Astrocyte of the hippocampus (primary cell): ENCODE results near the gene SPAG9.

Source experiments
- DNase-seq: peaks from one replicate; pipeline ENCODE4 v3.0.0; 2011; ENCODE audit warnings: low read depth, low spot score

Gene SPAG9

DNA sequence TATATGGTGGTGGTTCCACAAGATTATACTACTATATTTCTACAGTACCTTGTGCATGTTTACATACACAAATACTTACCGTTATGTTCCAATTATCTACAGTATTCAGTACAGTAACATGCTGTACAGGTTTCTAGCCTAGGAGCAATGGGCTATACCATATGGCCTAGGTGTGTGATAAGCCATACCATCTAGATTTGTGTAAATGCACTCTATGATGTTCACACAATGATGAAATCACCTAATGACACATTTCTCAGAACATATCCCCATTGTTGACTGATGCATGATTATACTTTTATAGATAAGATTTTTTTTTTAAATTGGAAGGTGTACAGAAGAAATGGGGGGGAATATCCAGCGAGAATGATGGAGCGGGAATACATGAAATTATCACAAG is 131.5 kb downstream of the SPAG9 start:
- DNase-seq: no peak

DNA sequence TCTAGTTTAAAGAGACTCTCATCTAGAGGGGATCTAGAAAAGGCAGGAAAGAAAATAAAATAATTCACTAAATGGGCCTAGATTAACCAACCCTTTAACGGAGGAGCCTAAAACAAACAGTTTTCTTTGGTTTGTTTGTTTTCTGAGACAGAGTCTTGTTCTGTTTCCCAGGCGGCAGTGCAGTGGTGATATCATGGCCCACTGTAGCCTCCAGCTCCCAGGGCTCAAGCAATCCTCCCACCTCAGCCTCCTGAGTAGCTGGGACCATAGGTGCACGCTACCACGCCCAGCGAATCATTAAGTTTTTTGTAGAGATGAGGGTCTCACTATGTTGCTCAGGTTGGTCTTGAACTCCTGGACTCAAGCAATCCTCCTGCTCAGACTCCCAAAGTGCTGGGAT is 132.2 kb downstream of the SPAG9 start:
- DNase-seq: no peak

DNA sequence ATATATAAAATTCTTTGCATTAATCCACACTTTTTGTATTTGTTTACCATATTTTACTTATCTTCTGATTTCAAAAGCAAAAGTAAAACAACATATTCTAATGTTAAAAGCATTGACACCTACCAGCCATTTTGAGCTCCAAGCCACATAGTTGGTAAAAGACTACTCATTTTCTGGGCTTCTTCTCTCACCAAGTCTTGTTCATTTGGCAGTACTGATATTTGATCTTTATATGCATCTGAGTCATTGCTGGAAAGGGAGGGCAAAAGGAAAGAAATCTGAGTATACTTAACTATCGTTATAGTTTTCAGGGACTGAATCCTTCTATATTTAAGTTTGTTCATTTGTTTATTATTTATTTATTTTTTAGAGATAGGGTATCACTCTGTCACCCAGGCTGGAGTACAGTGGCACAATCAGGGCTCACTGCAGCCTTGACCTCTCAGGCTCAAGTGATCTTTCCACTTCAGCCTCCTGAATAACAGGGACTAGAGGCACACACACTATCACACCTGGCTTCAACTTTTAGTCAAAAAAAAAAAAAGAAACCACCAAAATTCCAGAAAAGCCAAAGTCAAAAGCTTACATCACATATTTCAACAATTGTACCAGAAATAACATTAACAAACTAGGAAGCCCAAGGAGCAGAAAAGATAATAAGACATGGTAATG is 133.5 kb downstream of the SPAG9 start:
- peak; percentile 32 for DNase-seq

DNA sequence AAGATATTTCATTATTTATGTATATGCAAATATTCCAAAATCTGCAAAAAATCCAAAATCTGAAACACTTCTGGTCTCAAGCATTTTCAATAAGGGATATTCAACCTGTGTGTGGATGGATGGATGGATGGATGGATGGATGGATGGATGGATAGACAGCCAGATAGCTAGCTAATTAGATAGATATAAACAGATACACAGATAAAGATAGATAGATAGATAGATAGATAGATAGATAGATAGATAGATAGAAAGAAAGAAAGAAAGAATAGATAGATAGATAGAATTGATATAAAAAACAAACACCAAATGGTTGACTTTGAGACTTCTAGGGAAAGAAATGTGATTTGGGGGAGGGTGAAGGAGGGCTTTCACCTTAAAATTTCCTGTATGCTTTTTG is 139.4 kb downstream of the SPAG9 start:
- no peak for DNase-seq

DNA sequence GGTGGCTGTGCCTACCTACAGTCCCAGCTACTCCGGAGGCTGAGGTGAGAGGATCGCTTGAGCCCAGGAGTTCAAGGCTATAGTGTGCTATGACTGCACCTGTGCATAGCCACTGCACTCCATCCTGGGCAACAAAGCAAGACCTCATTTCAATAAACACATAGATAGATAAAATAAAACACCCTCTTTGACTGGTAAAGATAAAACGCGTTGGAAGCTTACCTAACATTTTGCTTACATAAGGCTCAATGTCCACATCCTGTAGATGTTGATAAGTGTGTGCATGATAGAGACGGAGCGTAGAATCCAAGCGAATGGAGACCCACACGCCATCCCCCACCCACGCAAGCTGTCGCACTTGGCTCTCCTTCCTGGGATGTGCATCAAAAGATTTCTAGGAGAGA is 141.1 kb downstream of the SPAG9 start:
- DNase-seq: no peak

DNA sequence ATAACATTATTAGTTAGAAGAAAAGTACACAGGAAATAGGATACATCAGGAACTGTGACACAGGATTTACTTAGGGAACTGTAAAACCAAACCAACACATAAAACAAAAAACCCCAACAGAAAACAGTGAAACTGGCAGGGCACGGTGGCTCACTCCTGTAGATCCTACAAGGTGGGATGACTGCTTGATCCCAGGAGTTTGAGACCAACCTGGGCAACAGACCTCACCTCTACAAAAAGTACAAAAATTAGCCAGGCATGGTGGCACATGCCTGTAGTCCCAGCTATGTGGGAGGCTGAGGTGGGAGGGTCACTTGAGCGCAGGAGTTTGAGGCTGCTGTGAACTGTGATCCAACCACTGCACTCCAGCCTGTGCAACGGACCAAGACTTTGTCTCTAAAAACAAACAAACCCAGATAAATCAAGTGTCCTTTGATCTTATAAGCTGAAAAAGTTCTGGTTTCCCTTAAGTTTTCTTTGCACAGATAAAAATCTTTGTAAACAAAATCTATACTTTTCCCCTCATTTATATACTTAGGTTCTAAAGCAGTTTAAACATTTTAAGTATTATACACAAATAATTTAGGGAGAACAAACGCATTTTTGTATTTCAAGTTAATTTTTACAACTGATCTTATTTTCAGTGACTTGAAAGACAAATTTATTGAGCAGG is 143.0 kb downstream of the SPAG9 start:
- DNase-seq: no peak

DNA sequence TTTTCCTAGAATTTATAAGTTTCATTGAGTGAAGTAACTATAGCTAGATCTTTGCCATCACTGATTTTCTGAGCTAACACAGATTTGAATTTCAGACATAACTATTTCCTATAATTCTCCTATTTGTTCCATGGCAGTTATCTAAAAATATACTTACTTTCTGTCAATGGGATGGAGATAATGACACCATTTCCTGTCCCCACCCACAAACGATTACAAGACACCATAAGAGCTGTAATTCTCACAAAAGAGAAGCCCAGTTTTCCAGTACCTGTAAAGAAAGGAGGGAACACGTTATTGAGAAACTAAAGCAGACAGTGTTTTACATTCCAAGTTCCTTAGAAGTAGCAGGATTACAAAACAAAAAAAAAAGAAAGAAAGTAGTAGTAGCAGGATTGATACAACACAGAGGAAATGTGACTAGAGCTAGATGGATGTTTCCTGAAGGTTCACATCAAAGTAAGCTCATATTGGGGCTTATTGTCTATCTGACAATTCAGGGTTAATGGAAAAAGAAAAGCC is 143.7 kb downstream of the SPAG9 start:
- DNase-seq: no peak

DNA sequence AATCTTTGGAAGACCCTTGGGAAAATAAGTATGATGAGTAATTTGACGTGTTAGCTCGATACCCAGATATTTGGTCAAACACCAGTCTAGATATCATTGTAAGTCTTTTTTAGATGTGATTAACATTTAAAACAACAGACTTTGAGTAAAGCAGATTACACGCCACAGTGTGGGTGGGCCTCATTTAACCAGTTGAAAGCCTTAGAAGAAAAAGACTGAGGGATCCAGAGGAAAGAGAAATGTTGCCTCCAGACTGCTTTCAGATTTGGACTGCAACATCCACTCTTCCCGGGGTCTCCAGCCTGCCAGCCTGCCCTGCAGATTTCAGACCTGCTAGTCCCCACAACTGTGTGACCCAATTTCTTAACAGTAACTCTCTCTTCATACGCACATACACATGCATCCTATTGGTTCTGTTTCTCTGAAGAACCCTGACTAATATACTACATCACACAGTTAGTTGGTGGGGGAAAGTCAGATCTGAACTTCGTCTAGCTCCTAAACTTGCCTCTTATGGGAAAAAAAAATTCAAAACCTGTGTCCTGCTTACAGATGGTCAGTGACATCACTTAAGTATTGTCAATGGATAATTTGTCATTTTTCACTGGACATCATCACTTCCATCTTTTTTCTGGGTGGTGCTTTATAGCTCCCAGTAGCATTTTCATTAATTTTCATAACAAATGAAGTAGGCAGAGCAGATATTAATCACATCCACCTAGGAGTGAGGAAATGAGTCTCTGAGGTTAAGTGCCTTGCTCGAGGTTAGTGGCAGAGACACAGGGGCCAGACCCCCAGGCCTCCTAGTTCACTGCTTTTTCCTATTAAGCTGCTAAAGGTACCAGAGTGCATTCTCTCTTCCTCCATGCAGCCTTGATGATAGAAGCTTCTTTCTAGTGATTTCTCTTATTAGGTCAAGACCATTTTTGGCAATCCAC is 146.8 kb downstream of the SPAG9 start:
- DNase-seq: no peak

DNA sequence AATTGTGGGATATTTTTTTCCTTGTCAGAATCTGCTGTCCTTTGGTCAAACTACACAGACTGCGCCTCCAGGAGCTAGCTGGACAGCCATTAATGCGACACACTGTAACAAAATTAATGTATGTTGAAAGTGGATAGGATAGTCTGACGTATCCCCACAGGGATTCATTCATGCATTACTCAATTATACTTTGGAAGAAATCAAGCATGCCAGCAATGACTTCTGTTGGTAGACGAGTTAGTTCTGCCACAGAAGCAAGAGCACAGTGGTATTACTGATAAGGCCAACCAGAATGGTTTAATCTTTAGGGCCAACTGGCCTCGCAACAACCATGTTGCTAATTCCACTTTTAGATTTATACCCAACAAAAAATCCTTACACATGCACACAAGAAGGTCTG is 148.1 kb downstream of the SPAG9 start:
- DNase-seq: no peak

DNA sequence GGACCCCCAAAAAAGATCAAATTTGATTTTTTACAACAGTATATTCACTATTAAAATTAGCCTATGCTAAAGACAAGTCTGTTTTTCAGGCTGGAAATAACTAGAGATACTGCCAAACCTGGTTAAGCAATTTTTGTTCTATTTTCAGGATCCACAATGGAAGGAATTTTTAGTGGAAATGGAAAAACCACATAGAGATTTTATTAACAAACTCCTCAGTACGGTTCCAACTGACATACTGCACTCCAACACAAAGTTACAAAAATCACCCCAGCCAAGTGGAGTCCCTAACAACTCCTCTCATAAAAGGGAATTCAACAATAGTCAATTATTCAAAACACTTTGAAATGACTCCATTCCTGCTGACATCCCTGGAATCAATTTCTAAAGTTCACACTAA is 152.9 kb downstream of the SPAG9 start:
- no peak for DNase-seq

DNA sequence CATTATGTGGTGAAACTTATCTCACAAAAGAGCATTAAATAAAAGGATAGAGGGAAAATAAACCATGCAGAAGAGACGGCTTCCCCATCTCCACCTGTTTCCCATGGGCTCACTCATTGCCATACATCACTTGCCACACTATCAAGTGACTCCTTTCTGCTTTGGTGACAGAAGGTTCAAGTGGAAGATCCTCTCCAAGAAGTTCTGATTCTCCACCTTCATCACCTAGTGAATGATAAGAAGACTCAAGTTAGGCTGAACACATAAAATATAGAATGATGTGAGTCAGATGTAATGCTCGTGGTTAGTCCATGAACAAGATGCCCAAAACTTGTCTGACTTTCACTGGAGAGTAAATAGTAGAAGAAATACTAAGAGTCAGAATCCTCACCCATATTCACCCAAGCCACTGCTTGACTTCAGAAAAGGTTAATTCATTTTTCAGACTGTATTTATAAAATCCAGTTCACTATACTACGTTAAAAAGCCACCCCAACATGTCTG is 154.5 kb downstream of the SPAG9 start:
- no peak for DNase-seq

DNA sequence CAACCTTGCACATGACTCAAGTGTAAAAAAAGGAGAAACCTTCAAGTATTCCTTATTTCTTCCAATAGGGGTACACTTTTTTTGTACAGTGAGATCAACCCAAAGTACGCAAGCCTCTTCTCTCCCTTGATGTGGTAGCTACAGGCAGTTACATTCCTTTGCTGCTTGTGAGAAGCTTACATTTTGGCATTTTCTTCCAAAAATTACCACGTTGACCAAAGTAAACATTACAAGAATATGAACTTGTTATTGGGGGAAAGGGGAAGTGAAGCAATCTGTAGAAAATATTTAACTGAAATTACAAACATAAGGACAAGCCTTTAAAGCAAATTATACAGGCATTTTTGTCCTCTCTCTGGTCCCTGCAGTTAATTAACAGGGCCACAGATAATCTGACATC is 157.5 kb downstream of the SPAG9 start:
- DNase-seq: no peak

DNA sequence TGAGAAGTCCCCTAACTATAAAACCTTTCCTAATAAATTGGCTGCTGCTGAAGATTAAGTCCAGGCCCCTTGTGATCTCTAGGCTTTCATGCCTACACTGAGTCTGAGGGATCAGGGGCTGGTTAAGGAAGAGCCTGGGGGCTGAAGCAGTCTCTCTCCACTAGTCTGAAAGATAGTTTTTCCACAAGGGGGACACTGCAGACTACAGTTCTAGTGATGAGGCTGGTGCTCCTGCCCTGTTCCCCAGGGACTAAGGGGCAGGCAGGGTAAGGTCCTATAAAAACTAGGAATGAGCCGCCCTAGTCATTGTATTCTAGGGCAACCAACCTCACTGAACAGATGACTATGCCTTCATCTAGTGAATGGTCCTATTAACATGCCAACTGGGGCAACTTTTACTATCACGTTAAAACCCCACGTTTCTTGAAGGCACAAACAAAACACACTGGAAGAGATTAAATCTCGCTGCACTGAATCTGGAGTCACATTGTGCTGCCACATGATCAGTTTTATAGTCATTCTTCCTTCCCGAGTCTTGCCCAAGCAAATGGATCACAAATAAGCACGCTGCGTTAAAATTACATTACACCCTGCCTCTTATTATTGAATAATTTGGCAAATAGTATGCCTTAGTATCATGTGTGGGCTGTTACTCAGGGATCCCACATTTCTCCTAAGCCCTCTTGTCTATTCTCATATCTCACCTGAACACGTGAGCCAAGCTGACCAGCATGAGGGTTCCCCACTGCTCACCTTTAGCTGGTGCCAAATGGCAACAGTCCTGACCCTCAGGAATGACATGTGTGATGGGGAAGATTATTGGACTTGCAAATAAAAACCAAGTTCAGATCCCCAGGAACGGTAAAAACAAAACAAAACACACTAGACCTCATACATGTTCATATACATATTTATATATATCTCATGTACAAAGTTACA is 159.1 kb downstream of the SPAG9 start:
- DNase-seq: no peak

DNA sequence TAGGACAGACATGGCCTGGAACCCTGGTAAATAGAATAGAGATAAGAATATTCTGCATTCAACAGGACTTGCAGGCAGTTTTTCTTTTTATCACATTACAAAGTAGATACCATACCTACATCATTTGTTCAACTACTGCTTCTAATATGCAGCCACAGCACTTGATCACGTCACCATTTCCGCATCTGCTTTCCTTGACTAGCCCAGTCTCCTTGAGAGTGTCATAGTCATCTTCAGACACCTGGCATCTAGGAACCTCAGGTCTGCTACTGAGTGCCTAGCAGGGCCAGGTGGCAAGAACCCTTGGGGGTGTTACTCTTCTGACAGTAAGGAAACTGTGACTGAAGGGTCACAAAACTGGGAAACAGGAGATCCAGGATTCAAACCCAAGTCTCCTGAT is 161.3 kb downstream of the SPAG9 start:
- DNase-seq: no peak

DNA sequence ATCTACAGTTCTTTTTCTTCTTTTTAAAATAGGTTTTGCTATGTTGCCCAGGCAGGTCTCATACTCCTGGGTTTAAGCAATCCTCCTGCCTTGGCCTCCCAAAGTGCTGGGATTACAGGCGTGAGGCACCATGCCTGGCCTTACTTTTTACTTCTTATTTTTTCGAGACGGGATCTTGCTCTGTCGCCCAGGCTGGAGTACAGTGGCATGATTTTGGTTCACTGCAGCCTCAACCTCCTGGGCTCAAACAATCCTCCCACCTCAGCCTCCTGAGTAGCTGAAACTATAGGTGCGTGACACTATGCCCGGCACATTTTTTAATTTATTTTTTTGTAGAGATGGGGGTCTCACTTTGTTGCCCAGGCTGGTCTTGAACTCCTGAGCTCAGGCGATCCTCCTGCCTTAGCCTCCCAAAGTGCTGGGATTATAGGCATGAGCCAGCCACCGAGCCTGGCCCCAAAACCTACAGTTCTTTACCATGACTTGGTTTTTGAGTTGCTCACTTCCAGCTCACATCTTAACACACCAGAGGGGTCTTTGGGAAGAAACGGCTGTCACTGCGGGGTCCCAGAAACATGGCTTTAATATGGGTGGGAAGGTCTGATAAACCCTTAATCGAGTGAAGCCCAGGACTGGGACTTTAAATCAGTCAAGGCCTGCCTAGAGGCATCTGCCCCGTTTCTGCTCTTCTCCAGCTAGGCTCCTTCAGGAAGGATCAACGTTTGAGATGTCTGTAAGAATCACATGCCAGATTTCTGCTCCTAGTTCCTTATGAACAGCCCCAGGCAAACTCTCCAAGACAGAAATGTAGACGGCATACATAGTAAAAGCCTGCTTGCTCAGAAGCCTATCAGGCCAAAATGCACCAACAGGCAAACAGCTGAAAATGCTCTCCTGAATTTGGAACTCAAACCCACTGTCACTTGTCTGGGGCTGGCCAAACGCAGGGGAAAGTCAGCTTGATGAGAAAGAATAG is 162.8 kb downstream of the SPAG9 start:
- no peak for DNase-seq

DNA sequence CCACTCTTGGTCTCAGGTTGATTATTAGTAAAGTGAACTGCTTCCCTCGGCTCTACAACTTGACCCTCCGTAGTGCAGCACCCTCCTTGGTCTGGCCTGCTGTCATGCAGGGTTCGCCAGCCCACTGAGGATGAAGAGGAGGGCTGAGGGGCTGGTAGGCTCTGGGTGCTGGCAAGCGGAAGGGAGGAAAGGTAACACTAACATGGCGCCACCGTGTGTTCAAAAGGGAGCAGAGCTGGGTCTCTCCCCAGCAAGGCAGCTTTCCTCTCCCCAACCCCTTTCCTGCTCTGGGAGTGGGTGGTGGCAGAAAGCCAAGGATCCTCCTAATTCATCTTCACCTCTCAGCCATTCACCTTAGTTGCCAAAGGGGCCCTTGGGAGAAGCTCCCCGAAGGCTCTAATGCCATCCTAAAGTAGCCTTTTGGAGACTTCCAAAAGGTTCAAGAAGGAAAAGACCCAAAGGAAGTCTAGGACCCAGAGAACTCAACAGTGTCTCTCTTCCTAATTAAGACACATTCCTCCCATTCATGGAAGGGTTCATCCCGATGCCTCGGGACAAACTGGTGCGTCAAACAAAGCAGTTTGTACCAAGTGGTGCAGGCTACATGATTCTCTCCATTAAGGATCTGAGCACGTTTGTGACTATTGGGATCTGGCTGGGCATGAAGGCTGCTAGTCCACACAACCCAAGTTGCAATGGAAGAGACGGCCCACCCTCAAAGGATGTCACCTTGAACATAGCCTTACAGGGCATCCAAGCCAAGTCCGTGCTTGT is 163.7 kb downstream of the SPAG9 start:
- DNase-seq: peak; percentile 77

DNA sequence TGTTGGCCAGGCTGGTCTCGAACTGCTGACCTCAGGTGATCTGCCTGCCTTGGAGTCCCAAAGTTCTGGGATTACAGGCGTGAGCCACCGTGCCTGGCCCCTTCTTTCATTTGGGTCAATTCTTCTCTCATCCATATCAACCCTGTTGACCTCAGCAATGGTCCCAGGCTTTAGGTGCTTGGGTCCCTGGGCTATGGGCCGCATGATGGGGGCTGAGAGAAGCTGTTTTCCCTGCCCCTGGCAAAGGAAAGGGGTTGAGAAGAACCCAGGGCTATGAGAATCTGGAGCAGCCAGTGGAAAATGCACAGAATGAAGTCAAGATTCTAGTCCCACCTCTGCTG is 164.3 kb downstream of the SPAG9 start:
- DNase-seq: no peak

DNA sequence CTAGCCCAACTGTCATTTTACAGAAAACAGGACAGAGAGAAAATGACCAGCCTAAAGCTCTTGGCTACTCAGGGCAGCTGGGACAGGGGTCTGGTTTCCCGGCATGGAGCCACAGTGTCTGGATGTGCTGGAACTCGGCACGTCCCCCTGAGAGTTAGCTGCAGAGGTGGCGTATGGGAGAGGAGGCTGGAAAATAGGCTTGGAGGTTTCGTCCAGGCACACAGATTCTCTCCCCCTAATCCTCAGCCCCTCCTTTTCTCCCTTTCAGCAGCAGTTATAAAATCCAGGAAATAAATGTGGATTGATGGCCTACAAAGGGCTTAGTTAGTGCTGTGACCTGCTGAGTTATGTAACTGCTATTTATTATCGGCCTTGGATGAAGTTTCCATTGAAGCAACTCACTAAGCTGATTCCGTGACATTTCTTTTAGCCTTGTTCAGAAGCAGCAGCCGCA is 165.0 kb downstream of the SPAG9 start:
- no peak for DNase-seq

DNA sequence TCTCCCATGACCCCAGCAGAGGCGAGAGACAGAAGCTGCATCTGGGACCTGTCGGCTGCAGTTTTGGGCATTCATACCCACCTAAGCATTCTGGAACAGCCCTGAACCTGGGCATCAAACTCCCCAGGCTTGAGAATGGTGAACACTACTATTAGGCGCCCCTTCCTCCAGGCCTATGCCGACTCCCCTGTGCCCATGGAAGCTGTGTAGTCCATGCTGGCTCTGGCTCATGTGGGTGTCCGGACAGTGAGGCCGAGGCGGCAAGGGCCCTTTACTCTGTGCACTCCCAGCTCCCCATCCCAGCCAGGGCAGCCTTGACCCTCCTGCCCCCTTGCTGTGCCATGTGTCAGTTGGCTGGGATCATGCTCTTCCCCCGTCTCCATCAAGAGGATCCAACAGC is 165.5 kb downstream of the SPAG9 start:
- DNase-seq: no peak
